Testis (tissue), 2 donors: ENCODE results near the gene FRMD3.

Source experiments
- CTCF ChIP-seq, 3 experiments: fragments of 450-650 bp in 2 of 3; fragments of 200-600 bp in 1 of 3; sonication (generic) in 1 of 3; IDR thresholded peaks; one replicate each; pipeline ENCODE4 v1.5.1; 2016 to 2019; ENCODE audit warnings: antibody characterized with exemption in 3 of 3, mild to moderate bottlenecking in 2 of 3, moderate library complexity in 1 of 3
- POLR2A ChIP-seq: fragments of 450-650 bp; IDR thresholded peaks from one replicate; pipeline ENCODE4 v1.6.1; 2017; ENCODE audit warnings: antibody characterized with exemption, mild to moderate bottlenecking, moderate library complexity

DNA sequence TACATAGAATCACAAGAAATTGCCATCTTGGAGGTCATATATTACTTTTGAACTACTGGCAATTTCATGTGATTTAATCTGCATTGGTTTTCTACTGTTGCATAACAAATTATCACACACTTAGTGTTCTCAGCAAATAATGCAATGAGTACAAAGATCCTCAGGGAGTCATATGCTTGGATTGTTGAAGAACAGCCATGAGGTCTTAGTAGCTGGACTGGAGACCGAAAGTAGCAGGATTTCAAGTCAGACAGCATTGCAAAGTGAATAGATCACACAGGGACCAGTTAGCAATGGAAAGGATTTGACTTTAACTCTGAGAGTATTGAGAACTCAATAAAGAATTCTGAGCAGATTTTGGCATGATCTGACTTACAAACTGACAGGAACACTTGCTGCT, 32.2 kb upstream of the FRMD3 start:
- TF ChIP-seq CTCF (IDR thresholded peaks at IDR 0.05) (no peak), POLR2A (no peak)
